GM12878 (cell line): ENCODE measurements around the gene EML3. TPM values are rescaled to one million over a fixed set of nuclear protein-coding genes. Genes with fewer than 3 reads are reported as not detected.
A peak's percentile ranks its signal among the peaks of the same experiment; 100 is the strongest.

Source experiments
- ATF7 ChIP-seq: fragments of 450-650 bp; IDR thresholded peaks from 2 replicates; pipeline ENCODE4 v1.6.1; 2016; ENCODE audit warnings: low read depth, mild to moderate bottlenecking
- BCL11A ChIP-seq: IDR thresholded peaks from 2 replicates; pipeline ENCODE4 v1.6.1; 2011; ENCODE audit warnings: low read depth, low read length
- BMI1 ChIP-seq: fragments of 450-650 bp; IDR thresholded peaks from 2 replicates; pipeline ENCODE4 v1.6.1; 2016; ENCODE audit warnings: mild to moderate bottlenecking, moderate library complexity, borderline replicate concordance
- CREM ChIP-seq: IDR thresholded peaks from 2 replicates; pipeline ENCODE4 v1.6.1; 2014; ENCODE audit warnings: antibody characterized with exemption, low read depth
- E2F8 ChIP-seq: fragments of 450-650 bp; IDR thresholded peaks from 2 replicates; pipeline ENCODE4 v1.6.1; 2018; ENCODE audit warnings: mild to moderate bottlenecking, low read depth, moderate library complexity; ENCODE audit not compliant: partially characterized antibody
- FOXK2 ChIP-seq: fragments of 450-650 bp; IDR thresholded peaks from 2 replicates; pipeline ENCODE4 v1.6.1; 2017; ENCODE audit warnings: mild to moderate bottlenecking, moderate library complexity
- GATAD2B ChIP-seq: fragments of 450-650 bp; conservative IDR thresholded peaks from 2 replicates; pipeline ENCODE4 v1.6.1; 2017; ENCODE audit warnings: low read depth, mild to moderate bottlenecking, moderate library complexity
- IKZF1 ChIP-seq: fragments of 450-650 bp; conservative IDR thresholded peaks from 2 replicates; pipeline ENCODE4 v1.6.1; 2017; ENCODE audit warnings: antibody characterized with exemption, mild to moderate bottlenecking
- MLLT1 ChIP-seq: fragments of 450-650 bp; IDR thresholded peaks from 2 replicates; pipeline ENCODE4 v1.6.1; 2016; ENCODE audit warnings: mild to moderate bottlenecking
- MTA3 ChIP-seq: IDR thresholded peaks from 2 replicates; pipeline ENCODE4 v1.6.1; 2012; ENCODE audit warnings: low read length, inconsistent platforms, borderline replicate concordance
- MXI1 ChIP-seq: fragments of 150-350 bp; IDR thresholded peaks from 2 replicates; pipeline ENCODE4 v1.6.1; 2011; ENCODE audit warnings: low read depth, mild to moderate bottlenecking, inconsistent platforms, low read length, improper control_type of control experiment
- NFYA ChIP-seq: IDR thresholded peaks from 2 replicates; pipeline ENCODE4 v1.6.1; 2011; ENCODE audit warnings: low read depth, mild to moderate bottlenecking, low read length, improper control_type of control experiment, borderline replicate concordance
- PAX5 ChIP-seq: IDR thresholded peaks from 2 replicates; pipeline ENCODE4 v1.6.1; 2011; ENCODE audit warnings: low read depth, low read length, borderline replicate concordance
- PAX8 ChIP-seq: fragments of 450-650 bp; IDR thresholded peaks from 2 replicates; pipeline ENCODE4 v1.6.1; 2017; ENCODE audit warnings: mild to moderate bottlenecking, moderate library complexity
- POLR2A ChIP-seq: IDR thresholded peaks from 2 replicates; pipeline ENCODE4 v1.6.1; 2011; ENCODE audit warnings: low read depth, mild to moderate bottlenecking, low read length
- SIN3A ChIP-seq: IDR thresholded peaks from 2 replicates; pipeline ENCODE4 v1.6.1; 2012; ENCODE audit warnings: low read depth, low read length, improper control_type of control experiment
- SMC3 ChIP-seq: IDR thresholded peaks from 2 replicates; pipeline ENCODE4 v1.6.1; 2011; ENCODE audit warnings: low read length, improper control_type of control experiment, borderline replicate concordance
- SPI1 ChIP-seq: IDR thresholded peaks from 2 replicates; pipeline ENCODE4 v1.6.1; 2011; ENCODE audit warnings: low read depth, mild to moderate bottlenecking, low read length, moderate library complexity, borderline replicate concordance; ENCODE audit not compliant: insufficient read depth
- TAF1 ChIP-seq: IDR thresholded peaks from 2 replicates; pipeline ENCODE4 v1.6.1; 2011; ENCODE audit warnings: mild to moderate bottlenecking, low read depth, low read length, borderline replicate concordance
- ZNF24 ChIP-seq: fragments of 450-650 bp; IDR thresholded peaks from 2 replicates; pipeline ENCODE4 v1.6.1; 2017; ENCODE audit warnings: antibody characterized with exemption, mild to moderate bottlenecking
- ZNF622 ChIP-seq: fragments of 450-650 bp; IDR thresholded peaks from 2 replicates; pipeline ENCODE4 v1.6.1; 2017; ENCODE audit warnings: mild to moderate bottlenecking, inconsistent platforms
- ZNF687 ChIP-seq: fragments of 450-650 bp; IDR thresholded peaks from 2 replicates; pipeline ENCODE4 v1.6.1; 2017; ENCODE audit warnings: mild to moderate bottlenecking, moderate library complexity
- polyA plus RNA-seq, 11 experiments: library from polyadenylated mRNA; depleted of rRNA in 4 of 11; unstranded in 6 of 11; stranded (reverse) in 5 of 11; fragments of >200 nt; fragmentation: Nextera tagmentation in 4 of 11; fragmentation: Illumina TruSeq in 1 of 11; extraction: Ambion mirVana in 4 of 11; extraction: Trizol in 1 of 11; gene quantifications; 1 replicate in 1 of 11; 2 replicates in 10 of 11; pipeline versions ENCODE4 v1.2.1 to v1.2.3, GENCODE V29; 2011 to 2016; ENCODE audit warnings: inconsistent platforms in 2 of 11, missing spikeins in 2 of 11, low read depth in 1 of 11
- total RNA-seq, 4 experiments: library from RNA; depleted of rRNA in 3 of 4; stranded (reverse); fragments of >200 nt in 3 of 4; fragmentation: Illumina TruSeq in 1 of 4; extraction: Trizol in 1 of 4; gene quantifications; 2 replicates each; pipeline versions ENCODE4 v1.2.1 to v1.2.3, GENCODE V29; 2013 to 2021
- TF ChIP-seq, protein P1 (sequence below): IDR thresholded peaks from 2 replicates; pipeline ENCODE4 v1.6.1; 2012; ENCODE audit warnings: low read depth, low read length, improper control_type of control experiment

EML3 gene
- total and polyA plus RNA-seq, 10 of the 15 experiments (the other 5 are each of a cell fraction or from before 2014, with no cell fraction given) = 0.58 to 82.5 (median 24.8) TPM

DNA sequence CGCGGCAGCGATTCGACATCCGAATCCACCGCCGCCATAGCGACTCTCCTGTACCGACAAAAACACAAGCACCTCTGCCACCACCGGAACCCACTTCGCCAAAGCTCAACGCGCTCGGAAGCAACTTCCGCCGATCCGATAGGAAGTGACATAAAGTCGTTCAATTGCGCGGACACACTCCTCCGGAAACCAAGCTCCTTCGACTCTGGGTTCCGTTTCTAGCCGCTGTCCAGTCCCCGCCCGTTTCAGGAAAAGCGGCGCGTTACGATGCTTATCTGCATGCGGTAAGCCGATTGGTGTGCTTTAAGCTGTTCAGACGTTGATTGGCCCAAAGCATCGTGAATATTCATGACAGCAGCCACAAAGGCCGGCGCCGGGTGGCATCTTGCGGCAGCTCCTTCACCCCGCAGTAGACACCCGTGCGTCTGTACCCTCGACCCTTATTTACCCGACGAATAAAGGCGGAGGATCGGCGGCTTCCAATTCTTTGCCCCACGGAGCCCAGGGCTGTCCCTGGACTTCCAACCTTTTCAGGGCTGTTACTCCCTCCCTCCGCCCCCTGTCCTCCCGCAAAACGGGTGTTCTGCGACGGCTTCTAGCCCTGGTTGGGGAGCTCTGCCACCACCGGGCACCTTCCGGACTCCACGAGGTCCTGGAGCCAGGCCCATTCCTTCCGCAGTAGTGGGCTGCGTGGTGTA is 21.0 kb downstream of the EML3 start, which contains the start of gene TUT1 (continued):
- TF ChIP-seq ZNF687 (peak; percentile 67), CREM (peak; percentile 99), IKZF1 (peak; percentile 89), NFYA (no peak), ZNF622 (no peak), MLLT1 (peak; percentile 74; the same call in 1 of the 2 replicates), SPI1 (0 out of 2 replicates have a peak, but pooled peaks have one; percentile 22), FOXK2 (peak; percentile 84), ZNF24 (peak; percentile 61; the same call in 1 of the 2 replicates), POLR2A (peak; percentile 97), BMI1 (no peak), ATF7 (peak; percentile 94), PAX5 (peak; percentile 66), SIN3A (peak; percentile 85; the same call in 1 of the 2 replicates), PAX8 (no peak), TAF1 (peak; percentile 87), BCL11A (no peak), MTA3 (no peak), E2F8 (peak; percentile 97), MXI1 (peak; percentile 92), SMC3 (no peak; the same call in 1 of the 2 replicates), GATAD2B (no peak)
- TF ChIP-seq, protein P1, sequence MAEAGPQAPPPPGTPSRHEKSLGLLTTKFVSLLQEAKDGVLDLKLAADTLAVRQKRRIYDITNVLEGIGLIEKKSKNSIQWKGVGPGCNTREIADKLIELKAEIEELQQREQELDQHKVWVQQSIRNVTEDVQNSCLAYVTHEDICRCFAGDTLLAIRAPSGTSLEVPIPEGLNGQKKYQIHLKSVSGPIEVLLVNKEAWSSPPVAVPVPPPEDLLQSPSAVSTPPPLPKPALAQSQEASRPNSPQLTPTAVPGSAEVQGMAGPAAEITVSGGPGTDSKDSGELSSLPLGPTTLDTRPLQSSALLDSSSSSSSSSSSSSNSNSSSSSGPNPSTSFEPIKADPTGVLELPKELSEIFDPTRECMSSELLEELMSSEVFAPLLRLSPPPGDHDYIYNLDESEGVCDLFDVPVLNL = no peak
